Measurements from ENCODE around the gene TIGD7.

- TF ChIP-seq CREB5 (CRISPR knock-in tag; IDR thresholded peaks at IDR 0.05; ENCODE audit: low read depth) (no peak), PPARA (CRISPR knock-in tag; IDR thresholded peaks at IDR 0.05; ENCODE audit: borderline replicate concordance) (no peak), TSHZ2 (CRISPR knock-in tag; IDR thresholded peaks at IDR 0.05) (no peak), ZFP30 (CRISPR knock-in tag; IDR thresholded peaks at IDR 0.05) (no peak), PATZ1 (CRISPR knock-in tag; IDR thresholded peaks at IDR 0.05; ENCODE audit: borderline replicate concordance) (no peak)
Observed at GRCh38 chr16:3349175-3349574, 43.9 kb upstream of the TIGD7 start.
